Measurements from ENCODE around the gene FOXRED1.
A peak's percentile ranks its signal among the peaks of the same experiment; 100 is the strongest.

FOXRED1 gene

GRCh38 chr11:126313826-126314225, 44.9 kb downstream of the FOXRED1 start:
- DNase-seq = no peak

DNA sequence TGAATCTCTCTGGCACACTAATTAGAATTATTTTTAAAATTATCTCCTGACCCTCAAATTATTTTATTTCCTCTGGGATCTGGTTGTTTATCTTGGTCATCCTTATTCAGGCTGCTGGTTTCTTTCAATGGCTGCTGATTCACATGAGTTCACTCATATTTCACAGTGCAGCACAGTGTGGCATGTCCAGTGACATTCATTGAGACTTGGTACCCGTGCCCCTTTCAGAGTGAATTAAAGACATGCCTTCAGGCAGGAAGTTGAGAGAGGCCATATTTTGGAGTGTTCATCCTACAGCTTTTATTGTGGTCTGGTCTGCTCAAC, 48.4 kb downstream of the FOXRED1 start:
- no peak for DNase-seq

DNA sequence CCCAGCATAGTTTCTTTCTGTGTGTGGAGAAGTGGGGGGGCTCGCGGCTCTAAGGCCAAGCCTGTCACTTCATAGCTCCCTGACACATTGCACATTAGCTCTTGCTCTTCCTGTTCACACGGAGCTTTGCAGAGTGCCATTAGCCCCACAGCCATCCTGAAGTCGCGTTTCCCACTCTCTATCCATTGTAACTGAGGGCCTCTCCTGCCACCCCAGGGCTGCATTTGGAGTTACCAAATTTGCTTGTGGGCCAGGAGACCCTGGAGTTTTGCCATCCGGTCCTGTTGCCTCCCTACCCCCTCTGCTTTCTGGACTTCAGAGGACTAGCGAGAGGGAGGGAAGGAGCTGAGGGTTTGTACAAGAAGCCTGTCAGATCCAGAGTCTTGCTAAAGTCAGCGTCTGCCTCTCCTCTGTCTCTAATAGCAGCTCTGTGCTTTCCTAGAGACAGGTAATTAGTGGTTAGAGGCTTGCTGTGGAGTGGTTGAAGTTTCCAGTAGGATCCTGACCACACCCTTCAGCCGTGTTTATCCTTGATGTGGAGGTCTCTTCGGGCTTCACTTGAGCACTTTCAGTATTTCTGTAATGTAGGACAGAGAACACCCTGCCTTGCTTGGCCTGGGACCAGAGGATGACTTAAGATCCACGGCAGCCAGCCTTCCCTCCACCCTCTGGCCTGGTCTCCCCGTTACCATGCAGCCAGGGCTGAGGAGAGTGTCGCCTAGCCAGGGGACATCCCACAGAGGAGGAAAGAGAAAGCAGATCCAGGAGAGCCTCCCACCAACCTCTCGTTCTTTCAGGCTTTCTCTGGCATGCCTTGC, 49.0 kb downstream of the FOXRED1 start:
- DNase-seq = peak; percentile 87

GRCh38 chr11:126318574-126319373, 49.8 kb downstream of the FOXRED1 start:
- DNase-seq = peak; percentile 84

- DNase-seq = no peak
Observed at GRCh38 chr11:126319374-126319740, 50.4 kb downstream of the FOXRED1 start.

GRCh38 chr11:126322996-126323395, 54.0 kb downstream of the FOXRED1 start:
- DNase-seq = no peak

DNA sequence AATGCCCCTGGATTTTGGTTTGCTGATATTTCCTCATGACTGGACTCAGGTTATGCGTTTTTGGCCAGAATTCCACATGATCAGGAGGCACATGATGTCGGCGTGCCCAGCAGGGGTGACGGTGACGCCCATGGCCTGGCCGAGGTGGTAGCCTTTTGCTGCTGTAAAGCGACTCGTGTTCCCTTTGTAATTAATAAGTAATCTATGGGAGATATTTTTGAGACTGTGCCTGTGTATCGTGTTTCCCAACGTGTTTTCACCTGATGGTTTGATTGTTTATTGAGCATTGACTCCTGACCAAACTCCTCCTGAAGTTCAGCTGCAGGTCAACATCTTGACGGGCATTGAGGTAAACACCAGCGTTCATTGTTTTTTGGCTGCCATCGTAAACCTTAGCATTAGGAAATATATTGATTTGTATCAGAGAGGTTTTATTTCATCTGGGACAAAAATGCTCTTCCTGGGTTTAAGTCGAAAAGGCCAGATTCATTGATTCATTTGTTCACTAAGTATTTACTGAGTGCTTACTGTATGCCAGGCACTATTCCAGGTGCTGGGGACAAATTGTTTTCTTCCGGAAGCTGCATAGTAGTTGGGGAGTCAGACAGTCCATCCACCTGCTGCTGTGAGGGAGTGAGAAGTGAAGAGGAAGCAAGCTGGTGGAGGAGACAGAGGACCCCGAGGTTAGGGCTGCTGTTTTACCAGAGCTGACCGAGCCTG, 58.5 kb downstream of the FOXRED1 start:
- DNase-seq = no peak
